GM13977 (cell line): ENCODE data around the gene ZNF25.
"Not testable (repeated sequence)": the region's sequence is repeated elsewhere in the genome, so short reads cannot be mapped to it uniquely, and the experiment has no call there.

ENCODE experiments used
- DNase-seq: peaks from one replicate; pipeline ENCODE4 v3.0.0; 2012; ENCODE audit warnings: low spot score
- CTCF ChIP-seq: IDR thresholded peaks from 2 replicates; pipeline ENCODE4 v1.5.1; 2012; ENCODE audit warnings: mild to moderate bottlenecking, control low read depth; ENCODE audit not compliant: insufficient read depth; ENCODE audit errors: extremely low read depth, missing control alignments
- in situ Hi-C: fragments of 300-500 bp; cut with MboI; formaldehyde crosslinking; loops from one replicate; pipeline ENCODE4 v1.12.0; 2022; ENCODE audit warnings: low sequenced_read_pairs, low pct_unique_long_range_greater_than_20kb, mixed read lengths, inconsistent platforms; ENCODE audit not compliant: unreplicated experiment

Gene ZNF25

GRCh38 chr10:37976091-37976879 lies at the start of gene ZNF25:
Gene ZNF25 (minus strand): TSS chr10:37976647. CDS start chr10:37971722, 4,925 bp downstream.
- in situ Hi-C loops = no loop called here

GRCh38 chr10:38025283-38025682 lies 48.8 kb upstream of the ZNF25 start:
- no peak for TF ChIP-seq CTCF
- DNase-seq = peak; percentile 12
- in situ Hi-C loops = no loop called here

More at GRCh38 chr10:37976091-37976879, at the start of gene ZNF25:
- peak; percentile 89 for TF ChIP-seq CTCF
- DNase-seq = peak; percentile 97

GRCh38 chr10:38019124-38019523 lies 42.7 kb upstream of the ZNF25 start:
- in situ Hi-C loops, DNase-seq: not testable (repeated sequence)

- in situ Hi-C loops = no loop called here
- no peak for DNase-seq
- no peak for TF ChIP-seq CTCF
These were observed 39.9 kb upstream of the ZNF25 start for GRCh38 chr10:38016354-38016753.

GRCh38 chr10:38010119-38010903 lies 33.9 kb upstream of the ZNF25 start, which contains the start of gene ZNF33A:
Gene ZNF33A (plus strand): TSS chr10:38010675. CDS start chr10:38012342, 1,667 bp downstream.
- DNase-seq = peak; percentile 86
- in situ Hi-C loops = no loop called here
- TF ChIP-seq CTCF = no peak

GRCh38 chr10:38007991-38008390 lies 31.5 kb upstream of the ZNF25 start:
- DNase-seq = no peak
- in situ Hi-C loops = no loop called here
- TF ChIP-seq CTCF = no peak

- no peak for DNase-seq
- in situ Hi-C loops = no loop called here
- no peak for TF ChIP-seq CTCF
These were observed 31.1 kb upstream of the ZNF25 start for GRCh38 chr10:38007551-38007950.
